ENCODE data around the gene POLR3E. TPM values are rescaled to one million over a fixed set of nuclear protein-coding genes. Genes with fewer than 3 reads are reported as not detected.
"Not testable (repeated sequence)": the region's sequence is repeated elsewhere in the genome, so short reads cannot be mapped to it uniquely, and the experiment has no call there.

The POLR3E gene
- total RNA-seq, 1 donor from 2014 or later, result 34.8 TPM

DNA sequence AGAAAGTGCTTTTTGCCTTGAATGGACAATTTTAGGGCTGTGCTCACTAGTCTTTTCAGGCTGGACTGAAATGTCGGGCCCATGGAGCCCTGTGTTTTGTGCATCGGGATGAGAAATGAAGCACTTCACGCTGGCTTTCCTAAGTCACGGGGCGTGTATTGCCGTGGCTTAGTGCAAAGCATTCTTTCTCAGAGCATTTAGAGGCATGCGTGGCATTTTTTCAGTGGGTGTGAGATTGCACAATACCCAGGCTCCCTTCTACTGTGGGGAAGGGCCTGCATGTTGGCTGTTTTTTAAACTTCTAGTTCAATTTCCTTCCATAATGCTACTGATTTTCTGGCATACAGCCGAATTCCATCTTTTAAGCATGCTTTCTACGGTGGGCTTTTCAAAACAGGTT, 12.6 kb upstream of the POLR3E start:
- ATAC-seq (ENCODE audit: poor library complexity), result no peak
- no peak for DNase-seq
- intact Hi-C loops (cut with DNase I), result no loop called here

DNA sequence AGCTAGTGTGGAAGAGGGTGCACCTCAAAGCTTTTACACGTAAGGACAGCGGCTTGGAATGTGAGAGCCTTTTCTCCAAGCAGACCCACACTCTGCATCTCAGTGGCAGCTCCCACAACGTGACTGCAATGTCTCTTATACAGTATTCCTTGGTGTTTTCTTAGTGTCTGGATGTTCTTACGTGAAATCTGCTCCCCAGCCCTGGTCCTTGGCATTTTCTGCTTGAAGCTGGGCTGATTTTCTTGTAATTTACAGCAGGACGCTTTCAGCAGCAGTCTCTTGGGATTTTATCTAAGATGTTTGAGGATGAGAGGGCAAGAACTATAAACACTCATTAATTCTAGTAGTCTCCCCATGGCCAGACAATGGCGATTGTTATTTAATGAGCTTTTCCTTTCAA, 12.1 kb upstream of the POLR3E start:
- intact Hi-C loops (cut with DNase I), result no loop called here
- ATAC-seq (ENCODE audit: poor library complexity) (no peak), DNase-seq (no peak)

GRCh38 chr16:22291020-22291419, 6.2 kb upstream of the POLR3E start:
- intact Hi-C loops (cut with DNase I), result loop anchor here (10.0 kb wide), 1 partner anchor 296 kb away; no protein-coding TSS in a partner anchor

GRCh38 chr16:22291860-22292318, 5.3 kb upstream of the POLR3E start:
- ATAC-seq (ENCODE audit: poor library complexity) (no peak), DNase-seq (no peak)
- intact Hi-C loops (cut with DNase I), result loop anchor here (10.0 kb wide), 1 partner anchor 297 kb away; no protein-coding TSS in a partner anchor

More at GRCh38 chr16:22291020-22291419, 6.2 kb upstream of the POLR3E start:
- DNase-seq, result no peak
- ATAC-seq (ENCODE audit: poor library complexity), result no peak

GRCh38 chr16:22292320-22292719, 4.9 kb upstream of the POLR3E start:
- DNase-seq, result no peak
- intact Hi-C loops (cut with DNase I), result loop anchor here (10.0 kb wide), 1 partner anchor 298 kb away; no protein-coding TSS in a partner anchor
- ATAC-seq (ENCODE audit: poor library complexity), result no peak

GRCh38 chr16:22293137-22294106, 3.8 kb upstream of the POLR3E start:
- DNase-seq (no peak), ATAC-seq (ENCODE audit: poor library complexity) (no peak)
- intact Hi-C loops (cut with DNase I), result loop anchor here (10.0 kb wide), 1 partner anchor 299 kb away; no protein-coding TSS in a partner anchor

DNA sequence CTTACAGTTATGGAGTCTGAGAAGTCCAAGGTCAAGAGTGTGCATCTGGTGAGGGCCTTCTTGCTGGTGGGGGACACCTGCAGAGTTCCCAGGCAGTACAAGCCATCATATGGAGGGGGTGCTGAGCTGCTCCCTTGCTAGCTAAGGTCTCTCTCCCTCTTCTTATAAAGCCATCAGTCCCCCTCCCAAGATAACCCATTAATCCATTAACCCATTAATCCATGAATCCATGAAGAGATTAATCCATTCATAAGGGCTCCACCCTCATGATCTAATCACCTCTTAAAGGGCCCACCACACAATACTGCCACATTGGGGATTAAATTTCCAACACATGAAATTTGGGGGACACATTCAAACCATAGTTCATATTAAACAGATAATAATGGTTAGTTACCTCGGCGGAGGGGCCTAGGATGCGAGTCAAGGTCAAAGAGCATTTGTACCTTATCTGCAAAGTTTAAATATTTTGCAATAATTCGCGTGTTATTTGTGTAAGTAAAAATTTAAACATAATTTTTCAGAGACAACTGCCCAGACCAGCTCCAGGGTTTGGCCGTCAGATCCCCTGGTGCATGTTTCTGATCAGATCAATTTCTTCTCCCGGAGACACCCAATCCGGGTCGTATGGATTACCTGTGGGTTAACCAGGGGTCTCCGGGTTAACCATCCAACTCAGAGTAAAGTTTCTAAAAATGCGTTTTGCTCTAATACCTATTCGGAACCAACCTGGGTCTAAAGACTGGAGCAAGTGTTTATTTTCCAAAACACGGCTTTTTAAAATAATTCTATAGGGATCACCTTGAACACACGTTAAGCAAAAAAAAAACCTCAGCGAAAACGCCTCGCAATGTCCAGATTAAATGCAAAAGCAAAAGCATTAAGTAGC, 740 bp upstream of the POLR3E start:
- no peak for ATAC-seq (ENCODE audit: poor library complexity)
- intact Hi-C loops (cut with DNase I), result loop anchor here (1.0 to 10.0 kb wide), 2 partner anchors 101 to 302 kb away; no protein-coding TSS in a partner anchor
- DNase-seq, result no peak

DNA sequence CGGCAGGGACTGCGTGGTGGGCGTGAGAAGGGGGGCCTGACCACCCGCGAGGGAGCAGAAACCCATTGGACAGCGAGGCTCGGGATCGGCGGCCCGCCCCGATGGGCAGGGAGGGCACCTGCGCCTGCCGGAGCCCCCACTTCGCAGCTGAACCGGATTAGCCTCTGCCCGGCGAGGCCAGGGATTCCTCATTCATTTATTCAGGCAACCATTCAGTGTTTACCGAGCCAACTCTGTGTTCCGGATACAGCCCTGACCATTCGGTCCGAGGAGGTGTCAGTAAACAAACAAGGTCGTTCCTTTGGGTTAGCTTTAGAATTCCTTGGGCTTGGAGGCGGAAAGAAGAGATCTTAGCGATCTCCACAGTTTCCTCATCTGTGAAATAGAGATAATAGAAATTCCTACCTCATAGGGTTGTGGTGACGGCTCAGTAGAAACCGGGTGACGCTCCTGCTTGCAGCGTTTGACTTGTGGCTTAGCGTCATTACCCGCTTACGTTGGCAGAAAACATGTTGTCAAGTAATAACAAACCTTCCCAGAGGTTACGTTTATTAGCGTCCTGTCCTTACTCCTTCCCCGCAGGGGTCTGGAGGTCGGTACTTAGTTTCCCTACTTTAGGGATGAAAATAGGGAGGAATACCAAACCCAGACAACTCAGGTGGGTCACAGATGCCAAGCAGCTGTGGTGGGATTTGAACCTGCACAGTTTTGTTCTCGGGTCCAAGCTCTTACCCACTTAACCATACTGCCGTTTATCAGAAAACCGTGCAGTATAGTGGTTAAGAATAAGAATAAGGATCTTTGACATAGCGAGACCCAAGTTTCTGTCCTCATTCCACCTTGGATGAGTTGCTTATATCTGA, 893 bp downstream of the POLR3E start:
- ATAC-seq (ENCODE audit: poor library complexity), result peak; percentile 55
- intact Hi-C loops (cut with DNase I), result loop anchor here (1.0 to 10.0 kb wide), 2 partner anchors 103 to 303 kb away; no protein-coding TSS in a partner anchor
- peak; percentile 73 for DNase-seq

DNA sequence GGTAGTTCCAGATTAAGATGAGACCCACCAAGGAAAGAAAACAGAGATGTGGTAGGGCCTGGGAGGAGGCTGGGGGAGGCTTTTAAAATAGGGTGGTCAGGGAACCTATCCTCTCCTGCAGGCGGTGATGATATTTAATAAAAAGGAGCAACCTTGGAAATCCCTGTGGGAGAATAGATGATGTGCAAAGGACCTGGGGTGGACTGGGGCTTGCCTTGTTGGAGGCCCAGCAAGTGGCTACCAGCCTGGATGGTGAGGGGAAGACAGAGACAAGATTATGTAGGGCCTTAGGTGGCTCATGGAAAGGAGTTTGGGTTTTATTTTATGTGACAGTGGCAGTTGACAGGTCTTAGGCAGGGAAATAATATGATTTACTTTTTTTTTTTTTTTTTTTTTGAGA, 1.8 kb downstream of the POLR3E start:
- DNase-seq (no peak), ATAC-seq (ENCODE audit: poor library complexity) (no peak)
- intact Hi-C loops (cut with DNase I), result loop anchor here (10.0 kb wide), 1 partner anchor 304 kb away; no protein-coding TSS in a partner anchor

DNA sequence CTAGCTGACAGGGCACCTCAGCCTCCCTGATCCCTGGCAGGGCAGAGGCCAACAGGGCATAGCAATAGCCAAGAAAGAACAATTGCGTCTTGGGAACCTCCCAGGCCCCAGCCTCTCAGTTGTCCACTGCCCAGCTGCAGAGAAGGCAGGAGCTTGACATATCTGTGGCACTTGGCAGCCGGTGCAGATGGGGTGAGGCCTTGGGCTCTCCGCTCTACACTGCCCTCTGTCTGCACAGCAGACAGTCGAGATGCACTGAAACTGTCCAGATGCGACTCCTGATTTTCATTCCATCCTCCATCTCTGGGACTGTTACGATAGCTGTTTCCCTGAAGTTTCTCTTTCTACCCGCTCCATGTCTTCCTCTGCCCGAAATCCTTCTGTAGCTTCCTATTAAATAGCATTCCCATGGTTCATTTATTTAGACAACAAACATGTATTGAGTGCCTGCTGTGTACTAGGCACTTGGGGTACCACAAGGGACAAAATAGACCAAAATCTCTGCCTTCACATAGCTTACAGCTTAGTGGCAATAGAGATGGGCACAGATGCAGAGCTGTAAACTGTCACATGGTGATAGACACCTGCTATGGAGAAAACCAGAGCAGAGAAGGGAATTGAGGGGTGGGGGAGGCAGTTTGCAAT, 3.3 kb downstream of the POLR3E start:
- peak; percentile 24 for ATAC-seq (ENCODE audit: poor library complexity)
- intact Hi-C loops (cut with DNase I), result no loop called here
- peak; percentile 78 for DNase-seq

DNA sequence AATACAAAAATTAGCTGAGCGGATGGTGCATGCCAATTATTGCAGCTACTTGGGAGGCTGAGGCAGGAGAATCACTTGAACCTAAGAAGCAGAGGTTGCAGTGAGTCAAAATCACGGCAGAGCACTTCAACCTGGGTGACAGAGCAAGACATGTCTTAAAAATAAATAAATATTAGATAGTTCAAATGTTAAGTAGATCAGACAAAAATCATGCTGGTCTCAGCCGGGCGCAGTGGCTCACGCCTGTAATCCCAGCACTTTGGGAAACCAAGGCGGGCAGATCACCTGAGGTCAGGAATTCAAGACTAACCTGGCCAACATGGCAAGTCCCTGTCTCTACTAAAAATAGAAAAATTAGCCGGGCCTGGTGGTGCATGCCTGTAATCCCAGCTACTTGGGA, 4.2 kb downstream of the POLR3E start:
- DNase-seq; ATAC-seq (ENCODE audit: poor library complexity); intact Hi-C loops (cut with DNase I): not testable (repeated sequence)

GRCh38 chr16:22302776-22303363, 5.7 kb downstream of the POLR3E start:
- DNase-seq, result no peak
- intact Hi-C loops (cut with DNase I), result no loop called here
- ATAC-seq (ENCODE audit: poor library complexity), result no peak

DNA sequence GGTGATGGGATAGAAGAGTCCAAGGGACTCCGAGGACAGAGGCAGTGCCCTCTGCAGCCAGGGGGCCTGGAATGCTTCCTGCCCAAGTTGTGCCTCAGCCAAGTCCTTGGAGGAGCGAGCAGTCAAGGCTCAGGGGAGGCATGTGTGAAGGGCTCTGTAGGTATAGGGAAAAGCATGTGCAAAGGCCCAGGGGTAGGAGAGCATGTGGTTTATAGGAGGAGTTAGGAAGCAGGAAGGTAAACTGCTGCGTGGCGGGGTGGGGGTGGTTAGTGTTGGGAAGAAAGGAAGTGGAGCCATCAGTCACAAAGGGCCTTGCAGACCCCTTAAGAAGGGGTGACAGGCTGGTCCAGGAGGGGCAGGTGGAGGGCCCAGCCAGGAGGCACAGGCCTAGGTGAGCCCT, 7.2 kb downstream of the POLR3E start:
- DNase-seq (no peak), ATAC-seq (ENCODE audit: poor library complexity) (no peak)
- intact Hi-C loops (cut with DNase I), result no loop called here

DNA sequence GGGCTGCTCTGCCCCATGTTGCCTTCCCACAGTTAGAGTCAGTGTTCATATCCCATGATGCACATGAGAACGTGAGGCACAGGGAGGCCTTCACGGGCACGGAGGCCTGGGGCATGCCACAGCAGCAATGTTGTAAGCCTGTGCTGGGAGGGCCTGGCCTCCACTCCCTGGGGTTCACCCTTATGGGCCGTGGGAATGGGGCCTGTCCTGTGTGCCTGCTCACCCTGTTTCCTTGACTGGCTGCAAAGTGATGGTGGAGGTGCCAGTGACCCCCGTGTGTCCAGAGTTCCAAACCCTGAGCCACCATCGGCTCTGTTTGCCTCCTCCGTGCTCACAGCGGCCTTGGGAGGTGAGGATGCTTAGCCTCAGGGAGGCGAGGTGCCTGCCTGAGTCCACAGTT, 9.6 kb downstream of the POLR3E start:
- DNase-seq (no peak), ATAC-seq (ENCODE audit: poor library complexity) (no peak)
- intact Hi-C loops (cut with DNase I), result no loop called here

GRCh38 chr16:22307838-22308237, 10.6 kb downstream of the POLR3E start:
- ATAC-seq (ENCODE audit: poor library complexity) (no peak), DNase-seq (no peak)
- intact Hi-C loops (cut with DNase I), result no loop called here

DNA sequence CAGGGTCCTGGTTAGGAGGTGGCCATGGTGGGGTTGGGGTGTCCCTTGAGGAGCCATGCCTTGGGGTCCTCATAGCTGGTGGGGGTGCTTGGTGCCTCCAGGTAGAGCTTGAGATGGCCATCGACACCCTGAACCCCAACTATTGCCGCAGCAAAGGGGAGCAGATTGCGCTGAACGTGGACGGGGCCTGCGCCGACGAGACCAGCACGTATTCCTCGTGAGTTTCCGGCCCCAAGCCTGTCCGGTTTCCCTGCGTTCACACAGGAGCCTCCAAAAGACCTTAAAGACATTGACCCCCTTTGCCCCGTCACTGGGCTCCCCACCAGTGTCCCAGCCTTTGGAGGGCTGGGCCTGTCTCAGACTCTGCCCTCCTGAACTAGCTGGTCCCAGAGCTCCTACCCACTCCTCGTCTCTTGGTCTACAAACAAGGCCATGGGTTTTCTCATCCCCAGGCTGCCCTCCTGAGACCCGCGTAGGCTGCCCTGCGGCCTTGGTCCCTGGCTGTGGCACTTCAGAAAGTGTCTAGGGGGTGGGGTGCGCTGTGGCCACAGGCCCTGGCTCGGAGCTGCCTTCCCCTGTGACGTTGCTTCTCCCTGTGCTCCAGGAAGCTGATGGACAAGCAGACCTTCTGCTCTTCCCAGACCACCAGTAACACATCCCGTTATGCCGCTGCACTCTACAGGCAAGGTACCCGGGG, 11.8 kb downstream of the POLR3E start:
- DNase-seq, result no peak
- ATAC-seq (ENCODE audit: poor library complexity), result no peak
- intact Hi-C loops (cut with DNase I), result no loop called here

GRCh38 chr16:22311520-22311919, 14.3 kb downstream of the POLR3E start:
- intact Hi-C loops (cut with DNase I), result no loop called here
- DNase-seq, result no peak
- no peak for ATAC-seq (ENCODE audit: poor library complexity)
